ENCODE data around the gene SCN5A. TPM values are rescaled to one million over a fixed set of nuclear protein-coding genes. Genes with fewer than 3 reads are reported as not detected.

The SCN5A gene
- total RNA-seq, result under 1 TPM in 1 of 2 experiments, not detected in 1; 0.10 TPM

- H3K9me3 Mint-ChIP-seq, result no peaks in the 10 kb centered on the region
- H3K4me1 Mint-ChIP-seq, result peaks cover 7% of the 10 kb centered on the region
- peaks cover 15% of the 10 kb centered on the region for H3K27me3 Mint-ChIP-seq
- POLR2A ChIA-PET, result no interaction called here
- peak within 1 kb of the TSS; percentile 48 for H3K4me3 Mint-ChIP-seq
- CTCF ChIA-PET, result no interaction called here
- no peaks in the 10 kb centered on the region for H3K36me3 Mint-ChIP-seq (ENCODE audit: low read depth)
- H3K27ac Mint-ChIP-seq, result no peak within 1 kb of the TSS
- peak; percentile 52 for DNase-seq
Measured at GRCh38 chr3:38649500-38650247, at the start of gene SCN5A. TSS of gene SCN5A (minus strand) at chr3:38649687. CDS start at chr3:38633307, 16,380 bp downstream.

GRCh38 chr3:38698760-38699159 lies 49.3 kb upstream of the SCN5A start:
- DNase-seq, result no peak
- Mint-ChIP-seq H3K4me1 (no peaks in the 10 kb centered on the region), H3K9me3 (no peaks in the 10 kb centered on the region), H3K4me3 (no peak overlapping the region), H3K36me3 (ENCODE audit: low read depth) (no peaks in the 10 kb centered on the region), H3K27me3 (peaks cover 6% of the 10 kb centered on the region), H3K27ac (no peak overlapping the region)
- CTCF ChIA-PET, result no interaction called here
- POLR2A ChIA-PET, result no interaction called here

GRCh38 chr3:38698061-38698460 lies 48.6 kb upstream of the SCN5A start:
- Mint-ChIP-seq H3K4me1 (no peaks in the 10 kb centered on the region), H3K9me3 (no peaks in the 10 kb centered on the region), H3K27ac (no peak overlapping the region), H3K27me3 (peaks cover 6% of the 10 kb centered on the region), H3K4me3 (no peak overlapping the region), H3K36me3 (ENCODE audit: low read depth) (no peaks in the 10 kb centered on the region)
- ChIA-PET CTCF (no interaction called here), POLR2A (no interaction called here)
- DNase-seq, result no peak

- ChIA-PET CTCF (no interaction called here), POLR2A (no interaction called here)
- Mint-ChIP-seq H3K4me1 (no peaks in the 10 kb centered on the region), H3K4me3 (no peak overlapping the region), H3K9me3 (no peaks in the 10 kb centered on the region), H3K27ac (no peak overlapping the region), H3K27me3 (peaks cover 3% of the 10 kb centered on the region), H3K36me3 (ENCODE audit: low read depth) (no peaks in the 10 kb centered on the region)
- DNase-seq, result no peak
Measured at GRCh38 chr3:38696034-38696433, 46.5 kb upstream of the SCN5A start.

- POLR2A ChIA-PET, result no interaction called here
- Mint-ChIP-seq H3K4me1 (no peaks in the 10 kb centered on the region), H3K9me3 (no peaks in the 10 kb centered on the region), H3K27ac (no peak overlapping the region), H3K36me3 (ENCODE audit: low read depth) (no peaks in the 10 kb centered on the region), H3K27me3 (peaks cover 11% of the 10 kb centered on the region), H3K4me3 (no peak overlapping the region)
- CTCF ChIA-PET, result no interaction called here
- no peak for DNase-seq
Measured at GRCh38 chr3:38690185-38690584, 40.7 kb upstream of the SCN5A start.

- Mint-ChIP-seq H3K27me3 (peaks cover 8% of the 10 kb centered on the region), H3K4me3 (no peak overlapping the region), H3K36me3 (ENCODE audit: low read depth) (no peaks in the 10 kb centered on the region), H3K27ac (no peak overlapping the region), H3K9me3 (no peaks in the 10 kb centered on the region), H3K4me1 (no peaks in the 10 kb centered on the region)
- CTCF ChIA-PET, result no interaction called here
- no peak for DNase-seq
- POLR2A ChIA-PET, result no interaction called here
Measured at GRCh38 chr3:38689774-38690173, 40.3 kb upstream of the SCN5A start.

GRCh38 chr3:38689346-38689745 lies 39.9 kb upstream of the SCN5A start:
- Mint-ChIP-seq H3K27me3 (peaks cover 8% of the 10 kb centered on the region), H3K4me1 (no peaks in the 10 kb centered on the region), H3K9me3 (no peaks in the 10 kb centered on the region), H3K36me3 (ENCODE audit: low read depth) (no peaks in the 10 kb centered on the region), H3K27ac (no peak overlapping the region), H3K4me3 (no peak overlapping the region)
- no peak for DNase-seq
- CTCF ChIA-PET, result interaction anchor here (0.7 kb wide), 1 partner anchor 946 kb away, joined by 3 read pairs; no protein-coding TSS in a partner anchor
- POLR2A ChIA-PET, result no interaction called here

- Mint-ChIP-seq H3K9me3 (no peaks in the 10 kb centered on the region), H3K36me3 (ENCODE audit: low read depth) (no peaks in the 10 kb centered on the region), H3K4me1 (no peaks in the 10 kb centered on the region), H3K4me3 (no peak overlapping the region), H3K27me3 (peaks cover 8% of the 10 kb centered on the region), H3K27ac (no peak overlapping the region)
- CTCF ChIA-PET, result no interaction called here
- POLR2A ChIA-PET, result no interaction called here
- DNase-seq, result no peak
Measured at GRCh38 chr3:38687321-38687720, 37.8 kb upstream of the SCN5A start.

- Mint-ChIP-seq H3K36me3 (ENCODE audit: low read depth) (no peaks in the 10 kb centered on the region), H3K27ac (no peak overlapping the region), H3K9me3 (no peaks in the 10 kb centered on the region), H3K4me3 (no peak overlapping the region), H3K27me3 (peaks cover 13% of the 10 kb centered on the region), H3K4me1 (no peaks in the 10 kb centered on the region)
- ChIA-PET CTCF (no interaction called here), POLR2A (no interaction called here)
- no peak for DNase-seq
Measured at GRCh38 chr3:38684546-38684945, 35.1 kb upstream of the SCN5A start.

GRCh38 chr3:38669668-38670067 lies 20.2 kb upstream of the SCN5A start:
- POLR2A ChIA-PET, result no interaction called here
- Mint-ChIP-seq H3K36me3 (ENCODE audit: low read depth) (no peaks in the 10 kb centered on the region), H3K9me3 (no peaks in the 10 kb centered on the region), H3K27ac (no peak overlapping the region), H3K4me3 (no peak overlapping the region), H3K4me1 (no peaks in the 10 kb centered on the region), H3K27me3 (peaks cover 43% of the 10 kb centered on the region)
- CTCF ChIA-PET, result no interaction called here
- no peak for DNase-seq

GRCh38 chr3:38662544-38662943 lies 13.1 kb upstream of the SCN5A start:
- no peak overlapping the region for H3K27ac Mint-ChIP-seq
- H3K36me3 Mint-ChIP-seq (ENCODE audit: low read depth), result no peaks in the 10 kb centered on the region
- H3K4me1 Mint-ChIP-seq, result no peaks in the 10 kb centered on the region
- no peak for DNase-seq
- H3K4me3 Mint-ChIP-seq, result no peak overlapping the region
- no peaks in the 10 kb centered on the region for H3K9me3 Mint-ChIP-seq
- POLR2A ChIA-PET, result no interaction called here
- H3K27me3 Mint-ChIP-seq, result peaks cover 40% of the 10 kb centered on the region
- CTCF ChIA-PET, result interaction anchor here (0.6 to 3.1 kb wide), 7 partner anchors 9 to 337 kb away, joined by 3 to 21 read pairs (median 4); no protein-coding TSS in a partner anchor

GRCh38 chr3:38658841-38659240 lies 9.4 kb upstream of the SCN5A start:
- no peaks in the 10 kb centered on the region for H3K4me1 Mint-ChIP-seq
- H3K36me3 Mint-ChIP-seq (ENCODE audit: low read depth), result no peaks in the 10 kb centered on the region
- no peak for DNase-seq
- POLR2A ChIA-PET, result interaction anchor here (1.1 kb wide), 1 partner anchor 9 kb away, joined by 3 read pairs; no protein-coding TSS in a partner anchor
- peaks cover 33% of the 10 kb centered on the region for H3K27me3 Mint-ChIP-seq
- H3K27ac Mint-ChIP-seq, result no peak overlapping the region
- no peak overlapping the region for H3K4me3 Mint-ChIP-seq
- H3K9me3 Mint-ChIP-seq, result no peaks in the 10 kb centered on the region
- CTCF ChIA-PET, result interaction anchor here (0.7 kb wide), 1 partner anchor 129 kb away, joined by 3 read pairs; no protein-coding TSS in a partner anchor

GRCh38 chr3:38657369-38657768 lies 7.9 kb upstream of the SCN5A start:
- DNase-seq, result no peak
- H3K27ac Mint-ChIP-seq, result no peak overlapping the region
- no peaks in the 10 kb centered on the region for H3K36me3 Mint-ChIP-seq (ENCODE audit: low read depth)

GRCh38 chr3:38655708-38656300 lies 6.3 kb upstream of the SCN5A start:
- Mint-ChIP-seq H3K27ac (no peak overlapping the region), H3K36me3 (ENCODE audit: low read depth) (no peaks in the 10 kb centered on the region), H3K4me3 (no peak overlapping the region), H3K4me1 (peaks cover 2% of the 10 kb centered on the region), H3K27me3 (peaks cover 40% of the 10 kb centered on the region), H3K9me3 (no peaks in the 10 kb centered on the region)
- ChIA-PET CTCF (interaction anchor here (0.7 to 4.1 kb wide), 18 partner anchors 9 to 309 kb away, joined by 3 to 43 read pairs (median 3); partner anchors contain the start of genes EXOG and XYLB), POLR2A (no interaction called here)
- DNase-seq, result no peak

More at GRCh38 chr3:38657369-38657768, 7.9 kb upstream of the SCN5A start:
- H3K9me3 Mint-ChIP-seq, result no peaks in the 10 kb centered on the region
- H3K4me1 Mint-ChIP-seq, result no peaks in the 10 kb centered on the region
- POLR2A ChIA-PET, result no interaction called here
- H3K4me3 Mint-ChIP-seq, result no peak overlapping the region
- CTCF ChIA-PET, result interaction anchor here (1.3 to 4.1 kb wide), 2 partner anchors 136 to 161 kb away, joined by 3 to 43 read pairs; partner anchors contain the start of gene EXOG
- H3K27me3 Mint-ChIP-seq, result peaks cover 38% of the 10 kb centered on the region
